ENCODE data around the gene PGAP1. TPM values are rescaled to one million over a fixed set of nuclear protein-coding genes. Genes with fewer than 3 reads are reported as not detected.

PGAP1 gene
- total RNA-seq, 1 experiment from 2014 or later: 7.1 TPM

GRCh38 chr2:196967775-196968174 is 41.3 kb upstream of the PGAP1 start:
- H3K9me2 ChIP-seq (ENCODE audit: insufficient read depth): no peaks in the 10 kb centered on the region
- ATAC-seq (no peak), DNase-seq (ENCODE audit: low read depth, low spot score) (no peak)
- TF ChIP-seq YY1 (IDR thresholded peaks at IDR 0.05; ENCODE audit: extremely low read depth, insufficient replicate concordance, low read depth, low read length) (no peak), SRF (IDR thresholded peaks at IDR 0.05; ENCODE audit: low read depth) (no peak), ZBTB33 (IDR thresholded peaks at IDR 0.05; ENCODE audit: extremely low read depth, insufficient replicate concordance, low read length) (no peak), REST (IDR thresholded peaks at IDR 0.05; ENCODE audit: low read depth) (no peak), CTCF (IDR thresholded peaks at IDR 0.05 in 2 of 3, conservative IDR thresholded peaks at IDR 0.05 in 1 of 3; ENCODE audit: borderline replicate concordance in 1 of 3, insufficient read depth in 1 of 3, low read depth in 2 of 3, low read length in 2 of 3) (no peak), MAX (IDR thresholded peaks at IDR 0.05) (no peak), CEBPB (IDR thresholded peaks at IDR 0.05; ENCODE audit: low read depth) (no peak), ZFX (IDR thresholded peaks at IDR 0.05) (no peak), SP1 (IDR thresholded peaks at IDR 0.05; ENCODE audit: low read depth) (no peak), TCF7L2 (IDR thresholded peaks at IDR 0.05; ENCODE audit: borderline replicate concordance, extremely low read depth, insufficient read depth, insufficient read length) (no peak), CBX3 (IDR thresholded peaks at IDR 0.05; ENCODE audit: low read depth) (no peak), RAD21 (IDR thresholded peaks at IDR 0.05; ENCODE audit: low read depth) (no peak), EZH2phosphoT487 (IDR thresholded peaks at IDR 0.05; ENCODE audit: borderline replicate concordance) (no peak), POLR2AphosphoS5 (IDR thresholded peaks at IDR 0.05; ENCODE audit: low read depth, low read length) (no peak), SIN3A (IDR thresholded peaks at IDR 0.05; ENCODE audit: low read depth) (no peak), JUND (IDR thresholded peaks at IDR 0.05) (no peak), ZNF274 (IDR thresholded peaks at IDR 0.05; ENCODE audit: low read depth, low read length) (no peak), ELF1 (IDR thresholded peaks at IDR 0.05; ENCODE audit: borderline replicate concordance, low read depth) (no peak)
- H3K9ac ChIP-seq (ENCODE audit: low read length): no peak overlapping the region
- H3K4me2 ChIP-seq (ENCODE audit: low read length): no peak overlapping the region
- H3K4me1 ChIP-seq (ENCODE audit: control insufficient read depth in 1 of 2, insufficient read depth in 2 of 2, low read length in 2 of 2): peaks cover 0 to 4% of the 10 kb centered on the region in 2 experiments; a peak in 1 of 4 replicates
- no peaks in the 10 kb centered on the region for H3K79me2 ChIP-seq (ENCODE audit: insufficient read depth, low read length)
- no peaks in the 10 kb centered on the region for H3K9me3 ChIP-seq (ENCODE audit: control insufficient read depth in 1 of 2, insufficient read depth in 1 of 2, low read depth in 1 of 2, low read length in 2 of 2)
- no peaks in the 10 kb centered on the region for H4K20me1 ChIP-seq (ENCODE audit: insufficient read depth)
- RAD21 ChIA-PET (ENCODE audit: low non-redundant PET in 1 of 2, low total read pairs in 2 of 2, uncharacterized antibody in 2 of 2, unreplicated experiment in 2 of 2): no interaction called here
- no peak overlapping the region for H3K4me3 ChIP-seq (replicated peaks in 1 of 2; ENCODE audit: low read depth in 1 of 2, low read length in 2 of 2)
- H2AFZ ChIP-seq (ENCODE audit: low read depth, low read length, poor library complexity, severe bottlenecking): no peak overlapping the region
- POLR2A ChIA-PET: no interaction called here
- no TSS peak for BruUV-seq (replicated peaks)
- no peaks in the 10 kb centered on the region for H3K27me3 ChIP-seq (ENCODE audit: insufficient read depth, low read length)
- CTCF ChIA-PET: no interaction called here
- H3K36me3 ChIP-seq (ENCODE audit: control insufficient read depth in 1 of 2, insufficient read depth in 2 of 2, low read length in 2 of 2): no peaks in the 10 kb centered on the region
- H3K27ac ChIP-seq (ENCODE audit: low read depth, low read length): no peak overlapping the region
- intact Hi-C loops (cut with micrococcal nuclease): no loop called here
